NCI-H2196 (cell line): Measurements from ENCODE around the gene SVEP1.
"Not testable (repeated sequence)": the region's sequence is repeated elsewhere in the genome, so short reads cannot be mapped to it uniquely, and the experiment has no call there.

Experiments used
- DNase-seq: peaks from one replicate; lab custom pipeline; 2025; ENCODE audit not compliant: unreplicated experiment; lab: John Stamatoyannopoulos, UW

The SVEP1 gene

DNA sequence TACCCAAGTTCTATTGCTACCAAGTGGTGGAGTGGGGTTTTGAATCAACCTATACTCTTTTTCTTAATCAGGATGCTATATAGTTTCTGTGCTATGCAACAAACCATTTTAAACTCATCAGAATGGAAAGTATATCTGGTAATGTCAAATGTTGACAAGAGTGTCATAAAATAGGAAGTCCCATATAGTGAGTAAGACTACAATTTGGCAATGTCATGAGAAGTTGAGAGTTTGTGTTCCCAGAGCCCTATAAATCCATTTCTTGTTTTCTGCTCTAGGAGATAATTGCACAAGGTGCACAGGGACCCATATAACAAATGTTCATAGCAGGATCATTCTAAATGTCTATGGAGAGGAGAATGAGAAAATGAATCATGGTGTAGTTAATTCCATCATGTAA lies 132.1 kb downstream of the SVEP1 start:
- DNase-seq, result no peak

GRCh38 chr9:110446171-110446570 lies 133.4 kb downstream of the SVEP1 start:
- DNase-seq, result no peak

- no peak for DNase-seq
These were observed 134.6 kb downstream of the SVEP1 start for GRCh38 chr9:110444911-110445310.

GRCh38 chr9:110443866-110444220 lies 135.7 kb downstream of the SVEP1 start:
- no peak for DNase-seq

- no peak for DNase-seq
These were observed 136.2 kb downstream of the SVEP1 start for GRCh38 chr9:110443146-110443865.

DNA sequence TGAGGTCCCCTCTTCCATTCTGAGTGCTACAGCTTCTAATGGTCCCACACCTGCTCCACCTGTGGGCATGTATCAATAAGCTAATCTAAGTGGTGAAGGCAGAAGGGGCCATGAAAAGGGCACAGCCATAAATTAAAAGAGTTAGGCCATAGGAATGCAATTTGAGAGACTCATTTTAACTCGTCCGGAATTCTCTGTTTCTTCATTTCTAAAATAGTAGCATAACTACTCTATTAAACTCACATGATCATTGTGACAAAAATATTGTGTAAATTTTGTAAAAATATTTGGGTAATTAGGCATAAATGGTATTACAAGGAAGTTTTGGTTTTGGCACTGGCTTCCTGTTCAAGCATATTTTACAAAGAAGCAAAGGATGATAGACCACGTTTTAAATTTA lies 138.7 kb downstream of the SVEP1 start:
- no peak for DNase-seq

- DNase-seq, result no peak
These were observed 139.4 kb downstream of the SVEP1 start for GRCh38 chr9:110440172-110440571.

GRCh38 chr9:110432253-110432652 lies 147.3 kb downstream of the SVEP1 start:
- no peak for DNase-seq

GRCh38 chr9:110429453-110429852 lies 150.1 kb downstream of the SVEP1 start:
- DNase-seq, result no peak

GRCh38 chr9:110427497-110428104 lies 151.9 kb downstream of the SVEP1 start:
- no peak for DNase-seq

DNA sequence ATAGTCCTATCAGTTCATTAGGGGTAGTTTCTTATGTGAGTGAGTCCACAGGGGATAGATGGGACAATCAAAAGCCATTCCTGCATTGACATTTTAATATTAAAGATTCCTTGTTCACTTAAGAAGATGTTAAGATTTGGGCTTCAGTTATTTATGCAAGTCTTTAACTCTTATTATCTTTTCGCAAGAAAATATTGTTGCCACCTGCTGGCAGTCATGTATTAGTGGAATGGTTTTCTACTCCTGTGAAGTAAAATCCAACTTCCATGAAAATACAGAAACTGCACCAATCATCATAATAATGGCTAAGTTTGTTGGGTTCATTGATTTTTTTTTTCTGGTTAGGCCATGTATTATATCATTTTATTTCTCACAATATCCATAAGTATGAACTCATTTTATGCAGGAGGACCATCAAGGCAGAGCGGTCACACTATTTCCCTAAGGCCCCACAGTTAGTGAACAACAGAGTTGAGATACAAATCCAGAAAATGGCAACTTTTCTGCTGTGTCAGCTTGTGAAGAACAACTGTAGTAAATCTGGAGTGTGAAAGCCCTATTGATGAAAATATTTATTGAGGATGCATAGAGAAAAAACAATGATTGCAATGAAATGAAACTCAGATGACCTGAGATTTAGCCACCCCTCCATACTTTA lies 153.4 kb downstream of the SVEP1 start:
- no peak for DNase-seq

DNA sequence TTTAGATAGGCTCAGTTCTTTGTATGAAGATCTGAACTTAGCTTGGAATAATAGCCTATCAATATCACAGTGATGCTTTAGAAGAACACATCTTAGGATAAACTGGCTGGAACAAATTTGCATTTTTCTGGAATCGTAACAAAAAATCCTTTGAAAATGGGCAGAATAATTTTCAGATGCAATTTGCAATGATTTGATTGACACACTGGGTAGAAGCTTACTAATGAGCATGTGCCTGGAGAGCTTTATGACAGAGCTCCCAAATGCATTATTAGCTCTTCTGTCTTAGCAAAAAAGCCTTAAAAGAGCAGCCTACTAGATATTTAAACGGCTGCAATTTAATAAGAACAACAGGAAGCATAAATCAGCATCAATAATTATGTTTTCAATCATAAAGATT lies 165.1 kb downstream of the SVEP1 start:
- DNase-seq, result no peak

- no peak for DNase-seq
These were observed 168.6 kb downstream of the SVEP1 start for GRCh38 chr9:110410961-110411360.

GRCh38 chr9:110408598-110408997 lies 170.9 kb downstream of the SVEP1 start:
- DNase-seq, result no peak

DNA sequence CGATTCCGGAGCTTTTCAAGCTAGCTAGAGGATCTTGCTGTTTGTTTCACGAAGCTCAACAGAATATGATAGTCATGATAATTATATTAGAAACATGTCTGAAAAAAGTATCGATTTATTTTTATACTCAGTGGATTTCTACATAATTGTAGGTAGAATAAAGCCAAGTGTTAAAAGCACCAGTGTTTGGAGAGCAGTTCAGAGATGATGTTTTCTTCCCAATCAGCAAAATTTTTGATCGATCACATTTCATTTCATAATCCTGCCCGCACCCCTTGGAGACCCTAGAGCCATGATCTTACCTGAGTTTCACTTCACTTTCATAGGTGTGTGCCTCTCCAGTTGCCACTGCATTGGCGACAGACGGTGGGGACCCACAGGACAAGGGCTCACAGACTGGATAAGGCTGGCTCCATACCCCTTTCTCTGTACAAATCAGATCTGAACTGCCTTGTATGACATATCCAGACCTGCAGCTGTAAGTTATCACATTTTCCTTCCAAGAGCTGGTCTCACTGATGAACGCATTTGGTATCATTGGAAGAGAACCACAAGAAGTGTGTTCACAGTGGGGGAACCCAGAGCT lies 173.6 kb downstream of the SVEP1 start:
- no peak for DNase-seq

GRCh38 chr9:110404473-110404872 lies 175.1 kb downstream of the SVEP1 start:
- no peak for DNase-seq

DNA sequence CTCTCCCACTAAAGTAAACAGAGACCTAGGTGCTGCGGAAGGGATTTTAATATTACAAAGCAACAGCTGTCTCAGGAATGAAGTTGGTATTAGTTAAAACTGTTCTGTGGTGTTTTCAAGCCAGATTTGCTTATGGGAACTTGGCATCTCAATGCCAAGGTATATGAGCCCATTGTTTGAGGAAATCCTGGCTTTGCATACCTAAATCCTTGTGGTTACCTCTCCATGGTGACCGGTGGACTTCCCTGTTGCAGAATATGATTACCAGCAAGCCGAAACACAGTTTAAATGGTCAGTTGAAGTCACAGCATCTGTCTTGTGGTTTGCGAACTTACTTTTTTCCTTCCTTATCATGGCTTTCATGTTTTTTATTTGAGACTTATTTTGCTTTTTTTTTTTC lies 179.6 kb downstream of the SVEP1 start:
- DNase-seq, result no peak

DNA sequence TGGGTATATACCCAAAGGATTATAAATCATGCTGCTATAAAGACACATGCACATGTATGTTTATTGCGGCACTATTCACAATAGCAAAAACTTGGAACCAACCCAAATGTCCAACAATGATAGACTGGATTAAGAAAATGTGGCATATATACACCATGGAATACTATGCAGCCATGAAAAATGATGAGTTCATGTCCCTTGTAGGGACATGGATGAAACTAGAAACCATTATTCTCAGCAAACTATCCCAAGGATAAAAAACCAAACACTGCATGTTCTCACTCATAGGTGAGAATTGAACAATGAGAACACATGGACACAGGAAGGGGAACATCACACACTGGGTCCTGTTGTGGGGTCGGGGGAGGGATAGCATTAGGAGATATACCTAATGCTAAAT lies 180.5 kb downstream of the SVEP1 start:
- not testable (repeated sequence) for DNase-seq

DNA sequence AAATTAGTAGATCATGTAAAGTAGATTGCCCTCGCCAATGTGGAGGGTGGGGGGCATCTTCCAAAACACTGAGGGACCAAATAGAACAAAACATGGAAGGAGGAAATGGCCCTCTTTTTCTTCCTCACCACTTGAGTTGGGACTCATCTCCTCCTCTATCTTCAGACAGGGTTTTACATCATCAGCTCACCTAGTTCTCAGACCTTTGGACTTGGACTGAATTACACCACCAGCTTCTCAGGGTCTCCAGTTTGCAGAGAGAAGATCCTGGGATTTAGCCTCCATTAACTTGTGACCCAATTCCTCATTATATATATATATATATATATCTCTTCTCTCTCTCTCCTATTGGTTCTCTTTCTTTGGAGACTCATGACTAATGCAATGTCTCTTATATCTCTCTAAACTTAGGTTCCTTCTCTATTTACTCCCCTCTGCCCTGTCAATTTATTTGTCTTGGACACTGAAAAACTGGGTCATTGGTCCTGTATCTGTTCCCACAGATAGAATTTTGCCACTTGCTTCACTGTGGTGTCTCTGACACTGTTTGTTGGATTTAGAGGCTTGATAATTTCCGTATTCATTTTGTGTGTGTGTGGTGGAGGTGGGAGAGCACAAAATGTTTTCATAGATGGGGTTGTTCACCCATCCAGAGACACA lies 187.6 kb downstream of the SVEP1 start:
- DNase-seq, result no peak

- DNase-seq, result no peak
These were observed 190.3 kb downstream of the SVEP1 start for GRCh38 chr9:110389148-110389750.

DNA sequence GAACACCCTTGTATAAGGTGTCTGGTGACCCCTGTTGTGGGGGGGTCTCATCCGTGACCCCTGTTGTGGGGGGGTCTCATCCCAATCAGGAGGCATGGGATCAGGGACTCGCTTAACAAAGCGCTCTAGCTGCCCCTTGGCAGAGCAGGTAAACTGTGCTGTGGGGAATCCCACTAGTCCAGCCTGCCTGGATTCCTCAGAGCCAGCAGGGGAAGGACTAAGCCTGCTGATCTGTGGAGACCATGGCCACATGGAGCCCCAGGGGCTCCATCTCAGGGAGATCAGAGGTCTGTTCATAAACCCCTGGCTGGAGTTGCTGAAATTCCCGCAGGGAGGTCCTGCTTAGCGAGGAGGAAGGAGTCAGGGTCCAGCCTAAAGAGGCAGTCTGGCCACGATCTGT lies 196.1 kb downstream of the SVEP1 start:
- no peak for DNase-seq
